SJSA1 (cell line): Measurements from ENCODE around the gene EXOC4. TPM values are rescaled to one million over a fixed set of nuclear protein-coding genes. Genes with fewer than 3 reads are reported as not detected.
"Not testable (repeated sequence)": the region's sequence is repeated elsewhere in the genome, so short reads cannot be mapped to it uniquely, and the experiment has no call there.

ENCODE experiments used
- DNase-seq, 2 experiments: peaks; one replicate each; pipeline ENCODE4 v3.0.0-alpha.2; 2015 to 2020; ENCODE audit warnings: low spot score in 2 of 2, low read depth in 1 of 2
- H3K27ac ChIP-seq: fragments of 250-450 bp; sonication (Bioruptor Pico); 2 replicates; pipeline ENCODE4 v1.5.1; 2020; ENCODE audit warnings: mild to moderate bottlenecking, moderate library complexity
- H3K27me3 ChIP-seq: fragments of 250-450 bp; sonication (Bioruptor Pico); replicated peaks from 2 replicates; pipeline ENCODE4 v1.5.1; 2020; ENCODE audit warnings: mild to moderate bottlenecking, moderate library complexity
- H3K36me3 ChIP-seq: fragments of 250-450 bp; sonication (Bioruptor Pico); 2 replicates; pipeline ENCODE4 v1.5.1; 2020; ENCODE audit warnings: mild to moderate bottlenecking
- H3K4me1 ChIP-seq: fragments of 250-450 bp; sonication (Bioruptor Pico); replicated peaks from 2 replicates; pipeline ENCODE4 v1.6.1; 2021; ENCODE audit warnings: mild to moderate bottlenecking
- H3K4me3 ChIP-seq: fragments of 250-450 bp; sonication (Bioruptor Pico); 2 replicates; pipeline ENCODE4 v1.5.1; 2020; ENCODE audit warnings: mild to moderate bottlenecking
- H3K9me3 ChIP-seq: fragments of 250-450 bp; sonication (Bioruptor Pico); replicated peaks from 2 replicates; pipeline ENCODE4 v1.5.1; 2020; ENCODE audit warnings: mild to moderate bottlenecking
- total RNA-seq: library from RNA; depleted of rRNA; stranded (reverse); fragments of >200 nt; shearing (Covaris generic); gene quantifications from 2 replicates; pipeline ENCODE4 v1.2.3, GENCODE V29; 2014

The EXOC4 gene
- total RNA-seq, 1 experiment from 2014 or later: 38.5 TPM

GRCh38 chr7:133973710-133974109, 720.8 kb downstream of the EXOC4 start:
- H3K27ac ChIP-seq: no peak overlapping the region
- no peak for DNase-seq
- H3K27me3 ChIP-seq: no peaks in the 10 kb centered on the region
- no peaks in the 10 kb centered on the region for H3K36me3 ChIP-seq
- H3K4me3 ChIP-seq: no peak overlapping the region
- no peaks in the 10 kb centered on the region for H3K4me1 ChIP-seq
- H3K9me3 ChIP-seq: no peaks in the 10 kb centered on the region

- Histone ChIP-seq H3K4me1 (no peaks in the 10 kb centered on the region), H3K27ac (no peak overlapping the region), H3K4me3 (no peak overlapping the region), H3K36me3 (no peaks in the 10 kb centered on the region), H3K27me3 (no peaks in the 10 kb centered on the region), H3K9me3 (no peaks in the 10 kb centered on the region)
- DNase-seq: no peak
These were observed 722.3 kb downstream of the EXOC4 start for GRCh38 chr7:133975130-133975529.

- H3K36me3 ChIP-seq: no peaks in the 10 kb centered on the region
- no peaks in the 10 kb centered on the region for H3K27me3 ChIP-seq
- no peaks in the 10 kb centered on the region for H3K4me1 ChIP-seq
- H3K9me3 ChIP-seq: no peaks in the 10 kb centered on the region
- H3K4me3 ChIP-seq: no peak overlapping the region
- H3K27ac ChIP-seq: no peak overlapping the region
- DNase-seq: no peak
These were observed 723.3 kb downstream of the EXOC4 start for GRCh38 chr7:133976140-133976539.

GRCh38 chr7:133977409-133978274, 724.8 kb downstream of the EXOC4 start:
- Histone ChIP-seq H3K36me3 (no peaks in the 10 kb centered on the region), H3K9me3 (no peaks in the 10 kb centered on the region), H3K27ac (no peak overlapping the region), H3K27me3 (no peaks in the 10 kb centered on the region; the same call in 1 of the 2 replicates), H3K4me3 (no peak overlapping the region), H3K4me1 (no peaks in the 10 kb centered on the region)
- peak in 1 of 2 experiments; percentile 66 for DNase-seq

- DNase-seq: no peak
- H3K36me3 ChIP-seq: no peaks in the 10 kb centered on the region
- H3K27ac ChIP-seq: no peak overlapping the region
- H3K4me3 ChIP-seq: no peak overlapping the region
- H3K4me1 ChIP-seq: no peaks in the 10 kb centered on the region
- no peaks in the 10 kb centered on the region for H3K9me3 ChIP-seq
- H3K27me3 ChIP-seq: no peaks in the 10 kb centered on the region; the same call in 1 of the 2 replicates
These were observed 725.8 kb downstream of the EXOC4 start for GRCh38 chr7:133978502-133979295.

- DNase-seq: no peak
- Histone ChIP-seq H3K27ac (no peak overlapping the region), H3K36me3 (no peaks in the 10 kb centered on the region), H3K9me3 (no peaks in the 10 kb centered on the region), H3K4me3 (no peak overlapping the region), H3K4me1 (no peaks in the 10 kb centered on the region), H3K27me3 (no peaks in the 10 kb centered on the region; the same call in 1 of the 2 replicates)
These were observed 727.9 kb downstream of the EXOC4 start for GRCh38 chr7:133980804-133981203.

GRCh38 chr7:133983685-133984419, 731.0 kb downstream of the EXOC4 start:
- Histone ChIP-seq H3K4me3 (no peak overlapping the region), H3K27ac (no peak overlapping the region)

GRCh38 chr7:133985300-133985699, 732.4 kb downstream of the EXOC4 start:
- Histone ChIP-seq H3K9me3 (no peaks in the 10 kb centered on the region), H3K4me1 (no peaks in the 10 kb centered on the region), H3K4me3 (no peak overlapping the region), H3K27ac (no peak overlapping the region), H3K36me3 (no peaks in the 10 kb centered on the region), H3K27me3 (no peaks in the 10 kb centered on the region; the same call in 1 of the 2 replicates)
- DNase-seq: no peak

More at GRCh38 chr7:133983685-133984419, 731.0 kb downstream of the EXOC4 start:
- Histone ChIP-seq H3K36me3 (no peaks in the 10 kb centered on the region), H3K4me1 (no peaks in the 10 kb centered on the region), H3K27me3 (no peaks in the 10 kb centered on the region; the same call in 1 of the 2 replicates), H3K9me3 (no peaks in the 10 kb centered on the region)
- no peak for DNase-seq

GRCh38 chr7:133987582-133987981, 734.7 kb downstream of the EXOC4 start:
- no peak overlapping the region for H3K27ac ChIP-seq
- H3K9me3 ChIP-seq: no peaks in the 10 kb centered on the region
- no peaks in the 10 kb centered on the region for H3K4me1 ChIP-seq
- no peak overlapping the region for H3K4me3 ChIP-seq
- no peak for DNase-seq
- no peaks in the 10 kb centered on the region; the same call in 1 of the 2 replicates for H3K27me3 ChIP-seq
- no peaks in the 10 kb centered on the region for H3K36me3 ChIP-seq

- Histone ChIP-seq H3K27me3 (no peaks in the 10 kb centered on the region), H3K9me3 (no peaks in the 10 kb centered on the region), H3K4me3 (no peak overlapping the region), H3K27ac (no peak overlapping the region), H3K4me1 (no peaks in the 10 kb centered on the region), H3K36me3 (no peaks in the 10 kb centered on the region)
- no peak for DNase-seq
These were observed 740.7 kb downstream of the EXOC4 start for GRCh38 chr7:133993547-133993946.

GRCh38 chr7:133994100-133994499, 741.2 kb downstream of the EXOC4 start:
- not testable (repeated sequence) for DNase-seq, H3K9me3 ChIP-seq, H3K4me3 ChIP-seq, H3K27ac ChIP-seq, H3K27me3 ChIP-seq, H3K4me1 ChIP-seq, H3K36me3 ChIP-seq

GRCh38 chr7:133997463-133997862, 744.6 kb downstream of the EXOC4 start:
- no peak for DNase-seq
- Histone ChIP-seq H3K36me3 (no peaks in the 10 kb centered on the region), H3K4me3 (no peak overlapping the region), H3K27ac (no peak overlapping the region), H3K9me3 (no peaks in the 10 kb centered on the region), H3K27me3 (no peaks in the 10 kb centered on the region), H3K4me1 (no peaks in the 10 kb centered on the region)

- Histone ChIP-seq H3K36me3 (no peaks in the 10 kb centered on the region), H3K27ac (no peak overlapping the region), H3K27me3 (no peaks in the 10 kb centered on the region), H3K4me1 (no peaks in the 10 kb centered on the region), H3K4me3 (no peak overlapping the region), H3K9me3 (no peaks in the 10 kb centered on the region)
- no peak for DNase-seq
These were observed 746.3 kb downstream of the EXOC4 start for GRCh38 chr7:133999178-133999577.
